WTC11 (cell line): ENCODE data around the gene TXNIP.
"Not testable (repeated sequence)": the region's sequence is repeated elsewhere in the genome, so short reads cannot be mapped to it uniquely, and the experiment has no call there.

Experiments used
- ELF4 ChIP-seq: sonication (generic); formaldehyde crosslinking; IDR thresholded peaks from 2 replicates; pipeline ENCODE4 v1.8.1; 2022; ENCODE audit warnings: low read depth, mild to moderate bottlenecking, moderate library complexity, missing genetic modification reagents
- TF ChIP-seq, protein P1 (sequence below): sonication (generic); formaldehyde crosslinking; IDR thresholded peaks from 2 replicates; pipeline ENCODE4 v1.8.1; 2023; ENCODE audit warnings: mild to moderate bottlenecking, missing genetic modification reagents, moderate library complexity
- TF ChIP-seq, protein P2 (sequence below): fragments of 200-600 bp; IDR thresholded peaks from 2 replicates; pipeline ENCODE4 v1.8.0; 2022; ENCODE audit warnings: antibody characterized with exemption

GRCh38 chr1:146026650-146027049 is 30.3 kb upstream of the TXNIP start:
- not testable (repeated sequence) for TF ChIP-seq ELF4
- TF ChIP-seq, protein P1, sequence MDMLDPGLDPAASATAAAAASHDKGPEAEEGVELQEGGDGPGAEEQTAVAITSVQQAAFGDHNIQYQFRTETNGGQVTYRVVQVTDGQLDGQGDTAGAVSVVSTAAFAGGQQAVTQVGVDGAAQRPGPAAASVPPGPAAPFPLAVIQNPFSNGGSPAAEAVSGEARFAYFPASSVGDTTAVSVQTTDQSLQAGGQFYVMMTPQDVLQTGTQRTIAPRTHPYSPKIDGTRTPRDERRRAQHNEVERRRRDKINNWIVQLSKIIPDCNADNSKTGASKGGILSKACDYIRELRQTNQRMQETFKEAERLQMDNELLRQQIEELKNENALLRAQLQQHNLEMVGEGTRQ (CRISPR knock-in tag), result not testable (repeated sequence)
- TF ChIP-seq, protein P2, sequence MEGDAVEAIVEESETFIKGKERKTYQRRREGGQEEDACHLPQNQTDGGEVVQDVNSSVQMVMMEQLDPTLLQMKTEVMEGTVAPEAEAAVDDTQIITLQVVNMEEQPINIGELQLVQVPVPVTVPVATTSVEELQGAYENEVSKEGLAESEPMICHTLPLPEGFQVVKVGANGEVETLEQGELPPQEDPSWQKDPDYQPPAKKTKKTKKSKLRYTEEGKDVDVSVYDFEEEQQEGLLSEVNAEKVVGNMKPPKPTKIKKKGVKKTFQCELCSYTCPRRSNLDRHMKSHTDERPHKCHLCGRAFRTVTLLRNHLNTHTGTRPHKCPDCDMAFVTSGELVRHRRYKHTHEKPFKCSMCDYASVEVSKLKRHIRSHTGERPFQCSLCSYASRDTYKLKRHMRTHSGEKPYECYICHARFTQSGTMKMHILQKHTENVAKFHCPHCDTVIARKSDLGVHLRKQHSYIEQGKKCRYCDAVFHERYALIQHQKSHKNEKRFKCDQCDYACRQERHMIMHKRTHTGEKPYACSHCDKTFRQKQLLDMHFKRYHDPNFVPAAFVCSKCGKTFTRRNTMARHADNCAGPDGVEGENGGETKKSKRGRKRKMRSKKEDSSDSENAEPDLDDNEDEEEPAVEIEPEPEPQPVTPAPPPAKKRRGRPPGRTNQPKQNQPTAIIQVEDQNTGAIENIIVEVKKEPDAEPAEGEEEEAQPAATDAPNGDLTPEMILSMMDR, result not testable (repeated sequence)
